Measurements from ENCODE around the gene IRF2BPL.

IRF2BPL gene

GRCh38 chr14:77009014-77009413, 19.5 kb downstream of the IRF2BPL start:
- DNase-seq = no peak

GRCh38 chr14:77008541-77008940, 20.0 kb downstream of the IRF2BPL start:
- DNase-seq = no peak

- no peak for DNase-seq
These were observed 20.5 kb downstream of the IRF2BPL start for GRCh38 chr14:77007975-77008421.

- DNase-seq = no peak
These were observed 21.1 kb downstream of the IRF2BPL start for GRCh38 chr14:77007183-77007974.

GRCh38 chr14:77006132-77006531, 22.4 kb downstream of the IRF2BPL start:
- no peak for DNase-seq

GRCh38 chr14:77005559-77005958, 22.9 kb downstream of the IRF2BPL start:
- no peak for DNase-seq

- DNase-seq = no peak
These were observed 23.6 kb downstream of the IRF2BPL start for GRCh38 chr14:77004711-77005460.

GRCh38 chr14:77003960-77004710, 24.4 kb downstream of the IRF2BPL start:
- DNase-seq = no peak

- no peak for DNase-seq
These were observed 25.6 kb downstream of the IRF2BPL start for GRCh38 chr14:77002889-77003288.

- DNase-seq = no peak
These were observed 26.2 kb downstream of the IRF2BPL start for GRCh38 chr14:77002335-77002734.

GRCh38 chr14:77000340-77001270, 27.9 kb downstream of the IRF2BPL start:
- DNase-seq = peak; percentile 12

- no peak for DNase-seq
These were observed 29.6 kb downstream of the IRF2BPL start for GRCh38 chr14:76998910-76999309.

- DNase-seq = no peak
These were observed 31.1 kb downstream of the IRF2BPL start for GRCh38 chr14:76997257-76997970.

- DNase-seq = no peak
These were observed 31.9 kb downstream of the IRF2BPL start for GRCh38 chr14:76996563-76997146.

- no peak for DNase-seq
These were observed 33.1 kb downstream of the IRF2BPL start for GRCh38 chr14:76995279-76996035.

- no peak for DNase-seq
These were observed 34.8 kb downstream of the IRF2BPL start for GRCh38 chr14:76993752-76994151.

GRCh38 chr14:76990084-76990483, 38.4 kb downstream of the IRF2BPL start:
- DNase-seq = no peak

GRCh38 chr14:76987956-76988520, 40.5 kb downstream of the IRF2BPL start:
- no peak for DNase-seq

- no peak for DNase-seq
These were observed 42.3 kb downstream of the IRF2BPL start for GRCh38 chr14:76986231-76986565.

- no peak for DNase-seq
These were observed 42.8 kb downstream of the IRF2BPL start for GRCh38 chr14:76985540-76986230.

Measured in CD4-positive, alpha-beta T cell treated with Interferon gamma for 1 hour (primary cell).